HL-60 (cell line): ENCODE measurements around the gene CTNNA3.

Source experiments
- DNase-seq, 2 experiments: peaks; one replicate each; pipeline ENCODE4 v3.0.0-alpha.2; 2010 to 2020; ENCODE audit warnings: low read depth in 1 of 2, low spot score in 1 of 2
- H3K27ac ChIP-seq: fragments of 250-450 bp; sonication (Bioruptor Pico); replicated peaks from 2 replicates; pipeline ENCODE4 v1.5.1; 2020; ENCODE audit warnings: mild to moderate bottlenecking, moderate library complexity
- H3K27me3 ChIP-seq: fragments of 250-450 bp; sonication (Bioruptor Pico); 2 replicates; pipeline ENCODE4 v1.5.1; 2021; ENCODE audit warnings: mild to moderate bottlenecking, moderate library complexity; ENCODE audit not compliant: insufficient read depth, poor library complexity, severe bottlenecking
- H3K4me3 ChIP-seq: replicated peaks from 2 replicates; pipeline ENCODE4 v1.5.1; 2011; ENCODE audit warnings: mild to moderate bottlenecking, control low read depth, low read length; ENCODE audit not compliant: insufficient read depth
- CTCF ChIP-seq: IDR thresholded peaks from one replicate; pipeline ENCODE4 v1.5.1; 2011; ENCODE audit warnings: low read length, control low read depth, inconsistent platforms; ENCODE audit not compliant: insufficient read depth
- GABPA ChIP-seq: IDR thresholded peaks from 2 replicates; pipeline ENCODE4 v1.6.1; 2012; ENCODE audit warnings: low read depth
- POLR2AphosphoS5 ChIP-seq: IDR thresholded peaks from 2 replicates; pipeline ENCODE4 v1.6.1; 2012; ENCODE audit warnings: low read depth
- REST ChIP-seq: IDR thresholded peaks from 2 replicates; pipeline ENCODE4 v1.6.1; 2012; ENCODE audit warnings: low read depth; ENCODE audit not compliant: insufficient replicate concordance
- SPI1 ChIP-seq: IDR thresholded peaks from 2 replicates; pipeline ENCODE4 v1.6.1; 2012; ENCODE audit warnings: low read depth, mild to moderate bottlenecking, borderline replicate concordance

CTNNA3 gene

DNA sequence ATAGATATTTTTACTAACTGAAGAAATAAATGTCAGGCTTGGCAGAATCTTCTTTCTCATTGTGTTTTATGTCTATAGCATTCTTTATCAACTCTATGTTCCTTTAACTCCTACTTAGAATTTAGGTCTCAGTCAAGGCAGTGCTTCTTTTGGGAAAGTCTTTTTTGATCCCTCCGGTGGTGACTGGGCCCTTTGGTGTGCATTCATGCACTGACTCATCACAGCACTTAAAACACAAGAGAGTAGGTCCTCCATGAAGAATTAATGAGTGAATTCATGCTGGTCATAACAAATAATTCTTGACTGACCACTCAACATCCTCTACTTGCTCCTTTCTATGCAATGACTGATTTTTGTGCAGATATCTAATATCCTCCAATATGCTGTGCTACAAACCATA, 1229.0 kb downstream of the CTNNA3 start:
- no peak overlapping the region for H3K4me3 ChIP-seq
- TF ChIP-seq POLR2AphosphoS5, result no peak
- TF ChIP-seq CTCF, result no peak
- TF ChIP-seq REST, result no peak
- no peak for TF ChIP-seq GABPA
- TF ChIP-seq SPI1, result no peak
- no peaks in the 10 kb centered on the region for H3K27me3 ChIP-seq
- no peak for DNase-seq
- no peak overlapping the region for H3K27ac ChIP-seq

- H3K4me3 ChIP-seq, result no peak overlapping the region
- no peaks in the 10 kb centered on the region for H3K27me3 ChIP-seq
- no peak overlapping the region for H3K27ac ChIP-seq
- DNase-seq, result no peak
- TF ChIP-seq REST (no peak), POLR2AphosphoS5 (no peak), CTCF (no peak), SPI1 (no peak), GABPA (no peak)
Observed at GRCh38 chr10:66466622-66467021, 1229.4 kb downstream of the CTNNA3 start.

- H3K4me3 ChIP-seq, result no peak overlapping the region
- no peak for DNase-seq
- no peaks in the 10 kb centered on the region for H3K27me3 ChIP-seq
- no peak overlapping the region for H3K27ac ChIP-seq
- no peak for TF ChIP-seq POLR2AphosphoS5
- TF ChIP-seq GABPA, result no peak
- TF ChIP-seq REST, result no peak
- no peak for TF ChIP-seq CTCF
- TF ChIP-seq SPI1, result no peak
Observed at GRCh38 chr10:66463611-66464010, 1232.4 kb downstream of the CTNNA3 start.
